Colonic mucosa (tissue), 4 donors: ENCODE data around the gene QSER1. TPM values are rescaled to one million over a fixed set of nuclear protein-coding genes. Genes with fewer than 3 reads are reported as not detected.

Experiments used
- DNase-seq: peaks from one replicate; pipeline ENCODE4 v3.0.0-alpha.2; 2020
- H3K27ac ChIP-seq: fragments of 200-600 bp; one replicate; pipeline ENCODE4 v1.8.0; 2021
- H3K27me3 ChIP-seq: fragments of 200-600 bp; one replicate; pipeline ENCODE4 v1.8.0; 2021
- H3K36me3 ChIP-seq: fragments of 200-600 bp; one replicate; pipeline ENCODE4 v1.8.0; 2021
- H3K4me1 ChIP-seq: fragments of 200-600 bp; one replicate; pipeline ENCODE4 v1.8.0; 2021; ENCODE audit warnings: mild to moderate bottlenecking
- H3K4me3 ChIP-seq: fragments of 200-600 bp; one replicate; pipeline ENCODE4 v1.8.0; 2021
- H3K9ac ChIP-seq, 2 donors: one replicate each; pipeline ENCODE4 v1.7.0; 2013; ENCODE audit warnings: control low read depth in 2 of 2, low read depth in 2 of 2, low read length in 2 of 2
- H3K9me3 ChIP-seq: fragments of 200-600 bp; one replicate; pipeline ENCODE4 v1.8.0; 2021
- intact Hi-C: fragments of 100-400 bp; cut with DNase I; formaldehyde crosslinking; loops from one replicate; pipeline ENCODE4 v1.14.1; 2022
- total RNA-seq, 2 donors: library from RNA; stranded (reverse); fragmentation: NEBNext Ultra II Directional in 1 of 2; extraction: Animal tissue kit (Norgen Biotek cat#: 25700) in 1 of 2; gene quantifications; one replicate each; pipeline ENCODE4 v1.2.1, GENCODE V29; 2021
- TF ChIP-seq, protein P1 (sequence below): fragments of 200-600 bp; IDR thresholded peaks from one replicate; pipeline ENCODE4 v1.8.0; 2022; ENCODE audit warnings: antibody characterized with exemption, mild to moderate bottlenecking
- donor health status: healthy.
- donor health status: DM: no; HTN: no; CAD: no.
- donor health status: DM: no; HTN: no; CAD: no.

The QSER1 gene
- 10 to 100 TPM; 25.3 to 25.9 TPM for total RNA-seq

DNA sequence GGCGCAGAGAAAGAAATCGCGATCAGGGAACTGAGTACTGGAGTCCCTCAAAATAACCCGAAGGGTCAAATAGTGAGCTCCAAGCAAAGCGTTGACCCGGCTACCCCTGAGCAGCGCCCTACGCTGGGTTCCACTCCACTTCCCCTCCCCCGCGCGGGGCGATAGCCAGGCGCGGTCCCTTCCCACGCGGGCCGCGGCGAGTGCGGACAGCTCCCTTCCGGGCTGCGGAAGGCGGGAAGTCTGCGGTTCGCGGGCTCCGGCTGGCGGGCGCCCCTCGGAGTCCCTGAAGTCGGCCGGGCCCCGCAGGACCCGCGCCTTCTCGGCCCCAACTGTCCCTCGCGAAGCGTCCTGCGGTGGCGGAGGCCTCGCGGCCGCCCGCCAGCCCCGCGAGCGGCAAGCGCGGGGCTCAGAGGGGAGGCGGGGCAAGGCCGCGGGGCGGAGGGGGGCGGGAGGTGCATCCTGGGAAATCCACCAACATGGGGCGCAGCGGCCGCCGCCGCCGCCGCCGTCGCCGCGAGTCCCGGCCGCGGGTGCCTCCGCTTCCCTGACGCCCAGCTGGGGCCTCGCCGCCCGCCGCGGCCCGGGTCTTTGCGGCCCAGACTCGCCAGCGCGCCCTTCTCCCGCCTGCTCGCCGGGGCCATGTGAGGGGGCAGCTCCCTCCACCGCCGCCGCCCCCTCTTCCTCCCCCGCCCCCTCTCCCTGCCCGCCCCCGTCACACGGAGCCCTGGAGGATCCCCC lies at the start of gene QSER1:
TSS of gene QSER1 (plus strand) at position 457 of the 738 bp plus-strand sequence. CDS start 315 bp downstream, outside the sequence.
- Histone ChIP-seq H3K27me3 (no peaks in the 10 kb centered on the region), H3K9me3 (no peaks in the 10 kb centered on the region), H3K27ac (peak within 1 kb of the TSS; percentile 80), H3K4me1 (no peaks in the 10 kb centered on the region), H3K36me3 (no peaks in the 10 kb centered on the region), H3K9ac (peak within 1 kb of the TSS; percentile 84 to 96), H3K4me3 (peak within 1 kb of the TSS; percentile 70)
- DNase-seq, result peak; percentile 77
- TF ChIP-seq, protein P1, sequence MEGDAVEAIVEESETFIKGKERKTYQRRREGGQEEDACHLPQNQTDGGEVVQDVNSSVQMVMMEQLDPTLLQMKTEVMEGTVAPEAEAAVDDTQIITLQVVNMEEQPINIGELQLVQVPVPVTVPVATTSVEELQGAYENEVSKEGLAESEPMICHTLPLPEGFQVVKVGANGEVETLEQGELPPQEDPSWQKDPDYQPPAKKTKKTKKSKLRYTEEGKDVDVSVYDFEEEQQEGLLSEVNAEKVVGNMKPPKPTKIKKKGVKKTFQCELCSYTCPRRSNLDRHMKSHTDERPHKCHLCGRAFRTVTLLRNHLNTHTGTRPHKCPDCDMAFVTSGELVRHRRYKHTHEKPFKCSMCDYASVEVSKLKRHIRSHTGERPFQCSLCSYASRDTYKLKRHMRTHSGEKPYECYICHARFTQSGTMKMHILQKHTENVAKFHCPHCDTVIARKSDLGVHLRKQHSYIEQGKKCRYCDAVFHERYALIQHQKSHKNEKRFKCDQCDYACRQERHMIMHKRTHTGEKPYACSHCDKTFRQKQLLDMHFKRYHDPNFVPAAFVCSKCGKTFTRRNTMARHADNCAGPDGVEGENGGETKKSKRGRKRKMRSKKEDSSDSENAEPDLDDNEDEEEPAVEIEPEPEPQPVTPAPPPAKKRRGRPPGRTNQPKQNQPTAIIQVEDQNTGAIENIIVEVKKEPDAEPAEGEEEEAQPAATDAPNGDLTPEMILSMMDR, result no peak
- intact Hi-C loops, result no loop called here

DNA sequence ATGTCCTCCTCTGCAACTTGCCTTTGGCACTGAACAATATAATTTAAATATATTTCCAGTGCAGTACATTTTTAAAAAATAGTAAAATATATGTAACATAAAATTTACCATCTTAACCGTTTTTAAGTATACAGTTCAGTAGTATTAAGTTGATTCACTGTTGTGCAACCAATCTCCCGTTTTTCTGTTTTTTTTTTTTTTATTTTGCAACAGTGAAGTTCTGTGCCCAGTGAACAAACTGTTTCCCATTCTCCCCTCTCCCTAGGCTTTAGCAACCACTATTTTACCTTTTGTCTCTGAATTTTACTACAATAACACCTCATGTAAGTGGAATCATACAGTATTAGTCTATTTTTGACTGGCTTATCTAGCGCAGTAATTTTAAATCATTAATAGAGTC lies 49.1 kb upstream of the QSER1 start:
- no peak overlapping the region for H3K4me3 ChIP-seq
- H3K27ac ChIP-seq, result no peak overlapping the region
- H3K9me3 ChIP-seq, result no peaks in the 10 kb centered on the region
- no peaks in the 10 kb centered on the region for H3K27me3 ChIP-seq
- H3K9ac ChIP-seq, result no peak overlapping the region
- intact Hi-C loops, result no loop called here
- TF ChIP-seq, protein P1, result no peak
- no peaks in the 10 kb centered on the region for H3K36me3 ChIP-seq
- DNase-seq, result no peak
- no peaks in the 10 kb centered on the region for H3K4me1 ChIP-seq

DNA sequence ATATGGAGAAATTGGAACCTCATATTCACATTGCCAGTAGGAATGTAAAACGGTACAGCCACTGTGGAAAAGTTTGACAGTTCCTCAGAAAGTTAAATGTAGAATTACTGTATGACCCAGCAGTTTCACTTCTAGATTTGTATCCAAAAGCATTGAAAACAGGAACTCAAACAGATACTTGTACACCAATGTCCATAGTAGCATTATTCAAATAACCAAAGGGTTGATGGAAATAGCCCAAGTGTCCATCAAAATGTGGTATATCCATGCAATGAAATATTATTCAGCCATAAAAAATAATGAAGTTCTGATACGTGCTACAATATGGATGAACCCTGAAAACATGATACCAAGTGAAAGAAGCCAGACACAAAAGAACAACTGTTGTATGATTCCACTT lies 45.1 kb upstream of the QSER1 start:
- no peak for DNase-seq
- Histone ChIP-seq H3K9ac (no peak overlapping the region), H3K27me3 (no peaks in the 10 kb centered on the region), H3K9me3 (no peaks in the 10 kb centered on the region), H3K4me1 (no peaks in the 10 kb centered on the region), H3K27ac (no peak overlapping the region), H3K36me3 (no peaks in the 10 kb centered on the region), H3K4me3 (no peak overlapping the region)
- TF ChIP-seq, protein P1, result no peak
- intact Hi-C loops, result no loop called here

DNA sequence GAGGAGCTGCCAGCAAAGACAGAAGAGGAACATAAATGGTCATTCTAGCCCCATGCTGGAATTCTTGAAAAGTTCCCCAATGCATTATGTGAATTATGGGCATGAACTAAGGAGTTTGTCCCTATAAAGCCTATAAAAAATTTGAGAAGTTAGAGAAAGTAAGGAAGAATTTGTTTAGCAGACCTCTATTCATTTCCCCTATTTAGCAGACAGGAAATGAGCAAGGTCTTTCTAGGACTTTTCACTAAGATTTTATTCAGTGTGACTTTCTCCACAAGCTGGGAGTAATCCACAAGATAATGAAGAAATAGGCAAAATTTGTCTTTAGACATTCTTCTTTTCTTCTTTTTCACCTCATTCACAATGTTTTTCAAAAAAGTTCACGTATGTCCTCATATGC lies 42.9 kb upstream of the QSER1 start:
- no peaks in the 10 kb centered on the region for H3K9me3 ChIP-seq
- no peak overlapping the region for H3K27ac ChIP-seq
- H3K9ac ChIP-seq, result no peak overlapping the region
- DNase-seq, result no peak
- TF ChIP-seq, protein P1, result no peak
- no peaks in the 10 kb centered on the region for H3K27me3 ChIP-seq
- H3K36me3 ChIP-seq, result no peaks in the 10 kb centered on the region
- no peak overlapping the region for H3K4me3 ChIP-seq
- no peaks in the 10 kb centered on the region for H3K4me1 ChIP-seq
- intact Hi-C loops, result no loop called here

DNA sequence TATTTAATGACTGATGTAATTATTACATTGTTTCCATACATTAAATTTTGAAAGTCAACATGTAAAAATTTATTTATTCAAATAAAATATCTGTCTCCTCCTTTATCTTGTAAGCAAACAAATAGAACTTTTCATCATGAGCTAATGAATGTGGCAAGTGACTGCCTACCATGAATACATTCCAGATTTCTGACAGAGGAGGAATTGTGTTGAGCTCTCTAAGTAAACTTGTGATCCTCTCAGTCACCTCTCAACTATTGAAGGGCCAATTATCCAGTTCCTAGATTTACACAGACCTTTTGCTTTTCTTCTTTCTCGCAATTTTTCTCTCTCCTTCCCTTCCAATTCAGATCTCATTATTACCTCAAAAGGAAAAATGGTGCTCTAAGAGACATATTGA lies 41.4 kb upstream of the QSER1 start:
- Histone ChIP-seq H3K9me3 (no peaks in the 10 kb centered on the region), H3K4me1 (no peaks in the 10 kb centered on the region), H3K9ac (no peak overlapping the region), H3K27me3 (no peaks in the 10 kb centered on the region), H3K4me3 (no peak overlapping the region), H3K36me3 (no peaks in the 10 kb centered on the region), H3K27ac (no peak overlapping the region)
- DNase-seq, result no peak
- TF ChIP-seq, protein P1, result no peak
- intact Hi-C loops, result no loop called here
